ENCODE results near the gene SYNE1.
"Not testable (repeated sequence)": the region's sequence is repeated elsewhere in the genome, so short reads cannot be mapped to it uniquely, and the experiment has no call there.

SYNE1 gene

GRCh38 chr6:152478377-152479010 is 158.7 kb downstream of the SYNE1 start:
- DNase-seq = no peak

- DNase-seq = no peak
Observed at GRCh38 chr6:152474354-152474753, 162.8 kb downstream of the SYNE1 start.

DNA sequence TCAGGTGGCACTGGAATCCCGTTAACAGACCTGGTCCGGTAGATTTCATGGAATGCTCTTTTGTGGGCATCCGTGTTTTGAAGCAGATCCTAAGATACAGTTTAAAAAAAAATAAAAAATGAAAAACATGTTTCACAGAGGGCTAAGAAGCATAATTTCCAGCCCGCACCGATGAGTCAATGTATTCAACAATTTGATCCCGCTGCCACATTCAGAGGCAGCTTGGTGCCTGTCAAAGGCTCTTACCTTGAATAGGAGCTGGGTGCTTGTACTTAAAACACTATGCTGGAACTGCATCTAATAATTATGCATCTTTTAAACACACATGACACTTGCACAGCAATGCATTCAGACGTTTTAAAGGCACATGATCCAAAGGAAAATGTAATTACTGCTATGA is 164.8 kb downstream of the SYNE1 start:
- DNase-seq = no peak

DNA sequence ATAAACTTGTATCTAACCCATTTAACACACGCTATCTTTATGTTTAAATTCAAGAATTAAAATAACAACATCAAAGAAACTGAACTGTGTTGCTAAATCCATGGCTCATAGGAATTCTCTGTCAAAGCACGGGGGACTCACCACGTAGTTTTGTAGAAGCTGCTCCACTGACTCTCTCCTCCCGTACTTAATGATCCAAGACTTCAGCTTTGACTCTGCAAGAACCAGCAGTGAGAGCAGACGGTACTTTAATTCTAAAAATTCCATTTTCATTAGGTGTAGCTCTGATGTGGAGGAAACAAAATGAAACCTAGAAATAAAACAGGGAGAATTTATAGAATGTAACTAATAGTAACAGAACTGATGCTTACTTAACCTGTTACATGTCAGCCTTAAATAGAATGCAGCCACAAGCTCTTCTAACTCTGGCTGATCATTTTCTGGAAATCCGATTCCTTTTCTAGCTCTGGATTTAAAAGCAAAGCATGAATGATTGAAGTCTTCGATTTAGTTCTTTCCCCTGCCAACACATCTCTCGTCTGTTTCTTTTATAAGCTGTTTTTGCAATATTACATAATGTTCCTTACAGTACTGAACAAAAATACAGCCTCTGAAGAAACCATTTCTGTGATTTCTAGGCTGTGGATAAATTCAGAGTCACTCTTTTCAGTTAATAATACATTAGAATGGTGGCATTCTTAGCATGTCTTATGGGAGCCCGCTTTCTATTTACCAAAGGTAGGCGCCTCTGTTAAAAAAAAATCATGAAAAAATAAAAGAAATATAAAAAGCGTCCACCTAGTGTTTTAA is 165.5 kb downstream of the SYNE1 start:
- DNase-seq = no peak

- no peak for DNase-seq
Observed at GRCh38 chr6:152463164-152463563, 174.0 kb downstream of the SYNE1 start.

GRCh38 chr6:152462716-152463115 is 174.4 kb downstream of the SYNE1 start:
- DNase-seq = no peak

DNA sequence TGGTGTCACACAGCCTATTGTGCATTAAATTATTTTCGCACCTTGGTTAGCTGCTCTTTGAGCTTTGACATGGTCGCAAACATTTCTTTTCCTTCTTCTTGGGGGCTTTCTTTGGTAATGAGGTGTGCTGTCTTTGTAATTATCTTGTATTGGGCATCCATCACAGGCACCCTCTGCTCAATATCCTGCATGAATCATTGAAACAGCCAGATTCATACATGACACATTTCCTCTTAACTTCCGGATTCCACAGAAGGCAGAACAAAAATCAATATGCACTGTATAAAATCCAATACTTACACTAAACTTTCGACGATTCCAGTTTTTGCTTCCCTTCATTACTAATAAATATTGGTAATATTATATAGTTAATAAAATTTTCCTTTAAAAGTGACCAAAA is 175.6 kb downstream of the SYNE1 start:
- DNase-seq = no peak

DNA sequence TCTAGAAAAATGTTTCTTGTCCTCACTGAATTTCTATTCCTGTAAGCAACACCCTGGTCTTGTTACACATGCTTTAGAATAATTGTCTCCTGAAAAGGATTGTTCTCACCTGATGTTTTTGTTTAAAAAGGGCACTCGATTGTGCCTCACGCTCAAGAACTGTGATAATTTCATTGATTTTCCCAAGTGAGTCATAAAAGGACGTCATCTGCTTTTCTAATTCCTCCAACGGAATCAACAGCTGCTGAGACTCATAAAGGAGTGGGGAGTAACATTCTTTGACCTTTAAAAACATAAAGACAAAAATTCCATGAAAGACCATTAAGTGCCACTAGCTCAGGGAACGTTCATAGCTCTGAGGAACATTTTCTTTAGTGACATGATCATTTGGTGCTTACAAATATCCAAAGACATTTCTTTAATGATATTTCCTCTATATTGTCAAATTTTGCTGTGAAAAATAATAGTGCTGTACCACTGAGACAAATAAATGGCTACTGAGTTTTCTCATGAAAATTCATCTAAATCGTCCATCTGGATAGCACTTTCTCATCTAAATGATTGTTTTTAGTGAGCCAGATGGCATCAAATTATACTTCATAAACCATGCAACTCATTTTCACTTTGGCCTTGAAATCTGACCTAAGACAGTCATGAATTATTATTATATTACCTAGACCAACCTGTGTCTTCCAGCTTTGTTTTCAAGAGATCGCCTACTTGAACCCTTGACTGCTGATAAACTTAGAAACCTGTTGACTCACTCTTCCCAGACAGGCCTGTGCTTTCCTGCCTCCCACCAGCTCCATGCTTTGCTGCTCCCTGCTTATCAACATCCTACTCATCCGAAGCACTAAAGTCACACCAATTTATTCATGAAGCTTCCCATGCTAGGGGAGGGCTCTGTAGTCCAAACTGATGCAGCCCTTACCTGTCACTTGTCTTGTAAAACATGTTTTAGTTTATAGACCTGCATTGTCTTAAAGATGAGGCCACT is 178.2 kb downstream of the SYNE1 start:
- DNase-seq = no peak

DNA sequence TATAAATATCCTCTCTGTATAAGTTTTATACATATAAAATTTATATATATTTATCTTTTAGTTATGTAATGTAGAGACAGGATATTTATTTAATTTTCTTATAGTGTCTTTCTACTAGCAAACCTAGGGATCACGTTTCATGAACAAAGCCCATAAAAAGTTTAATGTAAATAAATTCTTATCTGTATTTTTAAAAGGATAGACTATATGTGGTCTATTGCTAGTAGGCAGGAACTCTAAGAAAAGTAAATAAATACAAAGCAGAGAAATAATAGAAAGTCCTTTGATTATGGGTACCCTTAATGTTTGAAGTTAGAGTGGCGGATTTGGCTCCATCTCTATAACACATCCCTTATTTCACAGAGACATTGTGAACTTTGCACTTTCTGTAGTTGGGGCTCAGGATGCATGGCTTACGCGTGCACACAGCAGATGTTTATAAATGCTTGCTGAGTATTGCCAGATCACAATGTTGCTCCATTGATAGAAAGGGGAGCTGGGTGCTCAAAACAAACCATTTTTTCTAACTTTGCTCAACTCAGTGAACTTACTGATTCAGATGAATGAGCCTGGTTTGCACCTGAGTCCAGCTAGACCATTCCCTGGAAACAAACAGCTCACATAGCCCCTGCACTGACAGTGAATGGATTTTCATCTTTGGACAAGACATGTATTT is 179.1 kb downstream of the SYNE1 start:
- no peak for DNase-seq

GRCh38 chr6:152454003-152454402 is 183.2 kb downstream of the SYNE1 start:
- DNase-seq = no peak

- no peak for DNase-seq
Observed at GRCh38 chr6:152453421-152453820, 183.7 kb downstream of the SYNE1 start.

DNA sequence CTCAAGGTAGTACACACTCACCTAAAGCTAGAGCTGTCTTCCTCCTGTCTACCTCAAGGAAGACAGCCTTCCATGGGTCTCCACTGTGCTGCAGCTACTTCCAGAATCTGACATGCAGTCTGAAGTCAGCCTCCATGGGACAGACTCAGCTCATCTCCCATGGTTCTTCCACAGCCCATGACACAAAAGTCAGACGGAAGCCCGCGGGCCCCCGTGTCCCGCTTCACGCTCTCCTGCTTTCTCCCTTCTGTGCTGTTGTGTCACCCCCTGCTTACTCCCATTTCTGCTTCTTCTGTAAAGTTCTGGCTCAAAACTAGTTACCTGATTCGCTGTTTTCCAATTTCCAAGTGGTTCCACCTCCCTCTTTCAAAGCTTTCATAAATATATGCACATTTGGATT is 184.5 kb downstream of the SYNE1 start:
- no peak for DNase-seq

GRCh38 chr6:152450519-152450918 is 186.6 kb downstream of the SYNE1 start:
- no peak for DNase-seq

- no peak for DNase-seq
Observed at GRCh38 chr6:152441902-152442301, 195.3 kb downstream of the SYNE1 start.

- DNase-seq = no peak
Observed at GRCh38 chr6:152435816-152436215, 201.3 kb downstream of the SYNE1 start.

DNA sequence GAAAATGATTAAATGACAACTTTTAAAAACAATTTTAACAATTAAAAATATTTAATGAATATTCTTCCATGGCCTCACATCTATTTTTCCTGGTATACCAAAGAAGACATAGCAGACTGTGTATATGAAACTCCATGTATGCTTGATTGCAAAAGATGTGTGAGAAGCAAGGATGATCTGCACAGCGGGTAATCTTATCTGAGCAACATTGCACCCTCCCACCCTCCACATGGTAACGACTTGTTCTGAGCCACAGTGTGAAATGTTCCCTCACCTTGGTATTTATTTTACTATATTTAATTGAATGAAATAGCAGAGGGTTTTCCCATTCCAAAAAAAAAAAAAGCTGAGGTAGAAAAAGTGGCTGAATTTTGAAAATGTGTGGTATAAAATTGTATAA is 204.4 kb downstream of the SYNE1 start:
- DNase-seq = no peak

DNA sequence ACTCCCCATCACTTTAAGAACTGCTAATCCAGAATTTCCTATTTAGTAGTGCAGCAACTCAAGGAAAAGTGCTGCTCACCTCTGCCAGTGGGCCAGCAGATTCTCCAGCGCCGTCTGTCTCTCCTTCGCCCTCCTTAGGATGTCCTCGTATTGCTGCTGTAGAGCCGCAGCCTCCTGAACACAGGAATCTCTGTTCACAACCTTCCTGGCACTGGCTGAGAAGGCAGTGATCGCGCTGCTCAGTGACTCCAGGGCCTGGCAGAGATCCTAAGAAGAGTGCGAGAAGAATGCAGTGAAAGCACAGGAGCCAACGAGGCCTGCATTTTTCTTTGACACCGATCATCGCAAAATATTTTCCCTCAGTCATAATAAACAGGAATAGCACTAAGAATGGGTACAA is 209.0 kb downstream of the SYNE1 start:
- no peak for DNase-seq

- no peak for DNase-seq
Observed at GRCh38 chr6:152426276-152426675, 210.9 kb downstream of the SYNE1 start.

- no peak for DNase-seq
Observed at GRCh38 chr6:152423216-152424103, 213.7 kb downstream of the SYNE1 start.

GRCh38 chr6:152421496-152421895 is 215.7 kb downstream of the SYNE1 start:
- DNase-seq = not testable (repeated sequence)

GRCh38 chr6:152420696-152421095 is 216.5 kb downstream of the SYNE1 start:
- DNase-seq = no peak

- DNase-seq = no peak
Observed at GRCh38 chr6:152418551-152418950, 218.6 kb downstream of the SYNE1 start.
